RWPE2 (cell line): ENCODE measurements around the gene FGB.

Source experiments
- ATAC-seq: fragments of 200-7000 bp; cut with Tn5 transposase; 3 replicates; pipeline ENCODE4 v1.9.1; 2021; ENCODE audit warnings: low read depth
- DNase-seq: peaks from one replicate; pipeline ENCODE4 v3.0.0-alpha.2; 2020; ENCODE audit warnings: low spot score
- H3K27ac ChIP-seq: fragments of 450-650 bp; 2 replicates; pipeline ENCODE4 v1.5.1; 2017; ENCODE audit warnings: mild to moderate bottlenecking; ENCODE audit not compliant: poor library complexity, severe bottlenecking
- H3K27me3 ChIP-seq: fragments of 250-450 bp; sonication (Bioruptor Pico); 2 replicates; pipeline ENCODE4 v1.5.1; 2021; ENCODE audit warnings: mild to moderate bottlenecking, moderate library complexity; ENCODE audit not compliant: insufficient read depth, poor library complexity, severe bottlenecking
- H3K36me3 ChIP-seq: fragments of 250-450 bp; sonication (Bioruptor Pico); 2 replicates; pipeline ENCODE4 v1.5.1; 2020; ENCODE audit warnings: low read depth, mild to moderate bottlenecking, moderate library complexity
- H3K4me1 ChIP-seq: fragments of 250-450 bp; sonication (Bioruptor Pico); 2 replicates; pipeline ENCODE4 v1.5.1; 2021; ENCODE audit warnings: mild to moderate bottlenecking, moderate library complexity; ENCODE audit not compliant: insufficient read depth, poor library complexity, severe bottlenecking
- H3K4me3 ChIP-seq: fragments of 250-450 bp; sonication (Bioruptor Pico); 2 replicates; pipeline ENCODE4 v1.5.1; 2021; ENCODE audit warnings: mild to moderate bottlenecking, moderate library complexity; ENCODE audit not compliant: severe bottlenecking
- H3K9me3 ChIP-seq: fragments of 250-450 bp; sonication (Bioruptor Pico); 2 replicates; pipeline ENCODE4 v1.5.1; 2021; ENCODE audit warnings: mild to moderate bottlenecking, moderate library complexity; ENCODE audit not compliant: severe bottlenecking
- TF ChIP-seq, protein P1 (sequence below): fragments of 450-650 bp; IDR thresholded peaks from one replicate; pipeline ENCODE4 v1.5.1; 2017; ENCODE audit warnings: mild to moderate bottlenecking, moderate library complexity; ENCODE audit not compliant: poor library complexity, severe bottlenecking

Gene FGB

DNA sequence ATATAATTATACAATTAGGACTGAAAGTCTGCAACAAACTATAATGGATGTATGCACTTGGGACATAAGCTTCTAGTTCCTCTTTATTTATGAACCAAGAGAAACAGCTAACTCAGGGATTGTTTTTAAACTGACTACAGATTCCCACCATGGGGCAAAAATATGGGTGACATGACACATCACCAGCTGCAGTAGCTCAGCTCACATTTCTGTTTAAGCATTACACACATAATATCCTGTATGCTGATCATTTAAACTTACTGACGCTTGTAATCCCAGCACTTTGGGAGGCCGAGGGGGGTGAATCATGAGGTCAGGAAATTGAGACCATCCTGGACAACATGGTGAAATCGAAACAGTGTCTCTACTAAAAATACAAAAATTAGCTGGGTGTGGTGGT is 11.5 kb downstream of the FGB start:
- H3K4me3 ChIP-seq: no peak overlapping the region
- H3K27ac ChIP-seq: no peak overlapping the region
- H3K36me3 ChIP-seq: no peaks in the 10 kb centered on the region
- ATAC-seq (no peak), DNase-seq (no peak)
- TF ChIP-seq, protein P1, sequence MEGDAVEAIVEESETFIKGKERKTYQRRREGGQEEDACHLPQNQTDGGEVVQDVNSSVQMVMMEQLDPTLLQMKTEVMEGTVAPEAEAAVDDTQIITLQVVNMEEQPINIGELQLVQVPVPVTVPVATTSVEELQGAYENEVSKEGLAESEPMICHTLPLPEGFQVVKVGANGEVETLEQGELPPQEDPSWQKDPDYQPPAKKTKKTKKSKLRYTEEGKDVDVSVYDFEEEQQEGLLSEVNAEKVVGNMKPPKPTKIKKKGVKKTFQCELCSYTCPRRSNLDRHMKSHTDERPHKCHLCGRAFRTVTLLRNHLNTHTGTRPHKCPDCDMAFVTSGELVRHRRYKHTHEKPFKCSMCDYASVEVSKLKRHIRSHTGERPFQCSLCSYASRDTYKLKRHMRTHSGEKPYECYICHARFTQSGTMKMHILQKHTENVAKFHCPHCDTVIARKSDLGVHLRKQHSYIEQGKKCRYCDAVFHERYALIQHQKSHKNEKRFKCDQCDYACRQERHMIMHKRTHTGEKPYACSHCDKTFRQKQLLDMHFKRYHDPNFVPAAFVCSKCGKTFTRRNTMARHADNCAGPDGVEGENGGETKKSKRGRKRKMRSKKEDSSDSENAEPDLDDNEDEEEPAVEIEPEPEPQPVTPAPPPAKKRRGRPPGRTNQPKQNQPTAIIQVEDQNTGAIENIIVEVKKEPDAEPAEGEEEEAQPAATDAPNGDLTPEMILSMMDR: no peak
- no peaks in the 10 kb centered on the region for H3K9me3 ChIP-seq
- no peaks in the 10 kb centered on the region for H3K27me3 ChIP-seq
- peaks cover 9% of the 10 kb centered on the region for H3K4me1 ChIP-seq

DNA sequence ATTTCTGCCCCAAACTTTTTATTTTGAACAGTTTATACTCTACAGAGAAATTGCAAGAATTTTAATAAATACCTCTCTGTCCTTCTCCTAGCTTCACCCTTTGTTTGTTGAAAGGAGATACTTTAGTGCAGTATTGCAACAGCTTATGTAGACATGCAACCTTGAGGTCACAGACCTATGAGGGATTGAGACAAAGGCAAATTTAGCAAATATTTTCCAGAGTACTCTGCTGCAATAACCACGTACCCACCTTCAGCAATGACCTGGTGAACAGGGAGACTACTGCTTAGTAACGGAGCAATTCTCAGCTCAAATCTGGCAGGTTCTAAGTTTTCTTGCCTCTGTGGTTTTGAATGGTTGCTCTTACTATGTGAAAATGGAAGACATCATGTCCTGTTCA is 14.5 kb downstream of the FGB start:
- ATAC-seq (no peak; the same call in 2 of the 3 replicates), DNase-seq (no peak)
- no peaks in the 10 kb centered on the region for H3K27me3 ChIP-seq
- peaks cover 8% of the 10 kb centered on the region for H3K4me1 ChIP-seq
- H3K36me3 ChIP-seq: no peaks in the 10 kb centered on the region
- no peak overlapping the region for H3K4me3 ChIP-seq
- TF ChIP-seq, protein P1: no peak
- H3K27ac ChIP-seq: no peak overlapping the region
- H3K9me3 ChIP-seq: no peaks in the 10 kb centered on the region

DNA sequence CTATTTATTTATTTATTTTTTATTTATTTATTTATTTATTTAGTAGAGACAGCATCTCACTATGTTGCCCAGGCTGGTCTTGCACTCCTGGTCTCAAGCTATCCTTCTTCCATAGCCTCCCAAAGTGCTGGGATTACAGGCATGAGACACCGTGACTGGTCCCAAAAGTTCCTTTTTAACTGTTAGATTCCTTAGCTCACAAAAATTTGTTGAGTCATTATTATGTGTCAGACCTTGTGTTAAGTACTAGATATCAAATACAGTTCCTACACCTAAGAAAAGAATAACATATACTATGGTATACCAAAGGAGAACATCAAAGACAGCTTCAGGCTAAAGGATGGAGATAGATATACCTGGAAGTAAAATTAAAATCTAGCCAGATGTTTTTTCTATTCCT is 16.1 kb downstream of the FGB start:
- TF ChIP-seq, protein P1: no peak
- no peaks in the 10 kb centered on the region for H3K27me3 ChIP-seq
- ATAC-seq (peak; percentile 50; the same call in 1 of the 3 replicates), DNase-seq (no peak)
- H3K36me3 ChIP-seq: no peaks in the 10 kb centered on the region
- no peaks in the 10 kb centered on the region for H3K9me3 ChIP-seq
- no peak overlapping the region for H3K4me3 ChIP-seq
- peaks cover 8% of the 10 kb centered on the region for H3K4me1 ChIP-seq
- H3K27ac ChIP-seq: no peak overlapping the region

DNA sequence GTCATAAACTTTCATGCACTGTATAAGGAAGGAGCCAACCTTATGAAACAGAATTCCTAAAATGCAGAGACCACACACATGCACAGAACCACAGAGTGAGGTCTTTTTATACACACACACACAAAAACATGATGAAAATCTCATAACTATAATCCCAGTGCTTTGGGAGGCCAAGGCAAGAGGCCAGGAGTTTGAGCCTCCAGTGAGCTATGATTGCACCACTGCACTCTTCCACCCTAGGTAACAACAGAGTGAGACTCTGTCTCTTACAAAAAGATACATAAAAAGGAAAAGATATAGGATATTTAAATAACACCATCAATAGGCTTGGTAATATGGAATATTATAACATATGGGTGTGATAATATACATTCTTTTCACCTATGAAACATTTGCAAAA is 17.1 kb downstream of the FGB start:
- TF ChIP-seq, protein P1: no peak
- H3K27me3 ChIP-seq: no peaks in the 10 kb centered on the region
- H3K27ac ChIP-seq: no peak overlapping the region
- ATAC-seq (no peak), DNase-seq (no peak)
- peaks cover 8% of the 10 kb centered on the region for H3K4me1 ChIP-seq
- H3K9me3 ChIP-seq: no peaks in the 10 kb centered on the region
- no peaks in the 10 kb centered on the region for H3K36me3 ChIP-seq
- no peak overlapping the region for H3K4me3 ChIP-seq

DNA sequence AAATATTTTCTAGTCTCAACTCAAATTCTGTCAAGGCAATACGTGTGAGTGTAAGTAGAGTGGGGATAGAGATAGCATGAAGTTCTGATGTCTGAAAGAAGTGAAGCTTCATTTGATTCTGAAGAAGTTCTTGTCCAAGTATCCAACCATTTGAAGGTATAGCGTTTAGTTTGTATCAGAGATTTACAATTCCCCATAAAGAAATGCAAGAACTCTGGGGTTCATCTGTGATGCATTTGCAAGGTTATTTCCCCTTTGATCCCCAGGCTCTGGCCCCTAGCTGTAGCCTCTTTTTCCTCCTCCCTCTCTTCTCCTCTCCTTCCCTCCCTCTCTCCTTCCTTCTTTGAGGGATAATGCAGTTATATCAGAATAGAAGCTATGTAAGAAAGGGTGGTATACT is 19.9 kb downstream of the FGB start:
- H3K9me3 ChIP-seq: no peaks in the 10 kb centered on the region
- no peaks in the 10 kb centered on the region for H3K27me3 ChIP-seq
- no peak for ATAC-seq
- H3K36me3 ChIP-seq: no peaks in the 10 kb centered on the region
- H3K4me3 ChIP-seq: no peak overlapping the region
- TF ChIP-seq, protein P1: no peak
- peaks cover 5% of the 10 kb centered on the region for H3K4me1 ChIP-seq
- DNase-seq: no peak
- no peak overlapping the region for H3K27ac ChIP-seq
